HCT116 (cell line): ENCODE results near the gene PARM1. TPM values are rescaled to one million over a fixed set of nuclear protein-coding genes. Genes with fewer than 3 reads are reported as not detected.

Experiments used
- ATAC-seq: fragments of 200-7000 bp; cut with Tn5 transposase; 2 replicates; pipeline ENCODE4 v1.9.1; 2020; ENCODE audit warnings: mild to moderate bottlenecking, moderate library complexity
- BruUV-seq: library from RNA; stranded (reverse); fragments of 400-500 nt; replicated peaks from 2 replicates; lab custom pipeline; 2021; lab: Mats Ljungman, UMichigan
- CTCF ChIA-PET: fragments of 300-600 bp; sonication (Branson Sonifier 250); formaldehyde crosslinking; loops from one replicate; lab custom pipeline; 2021; ENCODE audit warnings: antibody characterized with exemption; lab: Charles Lee
- POLR2A ChIA-PET: fragments of 300-600, 350-600 bp; sonication (Branson Sonifier 250); formaldehyde crosslinking; loops from one replicate; lab custom pipeline; 2021; ENCODE audit warnings: antibody characterized with exemption; lab: Charles Lee
- RAD21 ChIA-PET, 2 experiments: fragments of 300-600 bp; sonication (Branson Sonifier 250); formaldehyde crosslinking; loops; one replicate each; lab custom pipeline; 2023; ENCODE audit warnings: low total read pairs in 2 of 2; ENCODE audit not compliant: uncharacterized antibody in 2 of 2, unreplicated experiment in 2 of 2, low non-redundant PET in 1 of 2; lab: Charles Lee
- DNase-seq: peaks from one replicate; pipeline ENCODE4 v3.0.0-alpha.2; 2010; ENCODE audit warnings: low read depth, low spot score
- H2AFZ ChIP-seq: fragments of 200-600 bp; shearing (Covaris generic), sonication (generic); 2 replicates; pipeline ENCODE4 v1.6.1; 2017; ENCODE audit warnings: low read depth, mixed run types, mixed read lengths, antibody characterized with exemption, low read length; ENCODE audit not compliant: poor library complexity, severe bottlenecking
- H3K27ac ChIP-seq: 2 replicates; pipeline ENCODE4 v1.5.1; 2012; ENCODE audit warnings: low read depth, low read length
- H3K27me3 ChIP-seq: fragments of 200-600 bp; sonication (generic); 2 replicates; pipeline ENCODE4 v1.6.1; 2016; ENCODE audit warnings: mixed run types, low read length, mixed read lengths; ENCODE audit not compliant: insufficient read depth
- H3K36me3 ChIP-seq, 2 experiments: fragments of 200-500 bp in 1 of 2; fragments of 200-600 bp in 1 of 2; sonication (Bioruptor generic) in 1 of 2; sonication (generic) in 1 of 2; 2 replicates each; pipeline versions ENCODE4 v1.5.1 to v1.6.1; 2014 to 2016; ENCODE audit warnings: low read length in 2 of 2, inconsistent platforms in 1 of 2, mixed read lengths in 1 of 2, mixed run types in 1 of 2; ENCODE audit not compliant: insufficient read depth in 2 of 2, control insufficient read depth in 1 of 2
- H3K4me1 ChIP-seq, 2 experiments: fragments of 200-600 bp in 1 of 2; sonication (generic) in 1 of 2; 2 replicates each; pipeline versions ENCODE4 v1.5.1 to v1.6.1; 2012 to 2017; ENCODE audit warnings: low read length in 2 of 2, inconsistent platforms in 1 of 2, mild to moderate bottlenecking in 1 of 2, mixed read lengths in 1 of 2, mixed run types in 1 of 2, moderate library complexity in 1 of 2; ENCODE audit not compliant: insufficient read depth in 2 of 2, control insufficient read depth in 1 of 2
- H3K4me2 ChIP-seq: fragments of 200-600 bp; sonication (generic); 2 replicates; pipeline ENCODE4 v1.6.1; 2017; ENCODE audit warnings: mixed run types, low read length, mixed read lengths
- H3K4me3 ChIP-seq, 2 experiments: fragments of 200-600 bp in 1 of 2; sonication (generic) in 1 of 2; replicated peaks in 1 of 2; 2 replicates each; pipeline ENCODE4 v1.5.1; 2011 to 2016; ENCODE audit warnings: low read length in 2 of 2, control low read depth in 1 of 2, low read depth in 1 of 2, mild to moderate bottlenecking in 1 of 2, mixed read lengths in 1 of 2, mixed run types in 1 of 2
- H3K79me2 ChIP-seq: fragments of 200-600 bp; sonication (generic); 2 replicates; pipeline ENCODE4 v1.6.1; 2017; ENCODE audit warnings: mild to moderate bottlenecking, mixed run types, low read length, moderate library complexity, mixed read lengths; ENCODE audit not compliant: insufficient read depth
- H3K9ac ChIP-seq: fragments of 200-600 bp; sonication (generic); 2 replicates; pipeline ENCODE4 v1.6.1; 2016; ENCODE audit warnings: low read length, mixed read lengths
- H3K9me2 ChIP-seq: fragments of 200-600 bp; sonication (generic), shearing (Covaris generic); 2 replicates; pipeline ENCODE4 v1.6.1; 2017; ENCODE audit warnings: mixed run types, mild to moderate bottlenecking, moderate library complexity; ENCODE audit not compliant: insufficient read depth
- H3K9me3 ChIP-seq, 2 experiments: fragments of 200-500 bp in 1 of 2; fragments of 200-600 bp in 1 of 2; sonication (Bioruptor generic) in 1 of 2; sonication (generic) in 1 of 2; 2 replicates each; pipeline ENCODE4 v1.6.1; 2014 to 2017; ENCODE audit warnings: low read length in 2 of 2, mixed read lengths in 2 of 2, inconsistent platforms in 1 of 2, low read depth in 1 of 2, mild to moderate bottlenecking in 1 of 2, mixed run types in 1 of 2, moderate library complexity in 1 of 2; ENCODE audit not compliant: control insufficient read depth in 1 of 2, insufficient read depth in 1 of 2
- H4K20me1 ChIP-seq: fragments of 200-600 bp; sonication (generic), shearing (Covaris generic); 2 replicates; pipeline ENCODE4 v1.6.1; 2017; ENCODE audit warnings: mixed run types, mild to moderate bottlenecking, moderate library complexity; ENCODE audit not compliant: insufficient read depth
- ATF3 ChIP-seq: IDR thresholded peaks from 2 replicates; pipeline ENCODE4 v1.6.1; 2012
- CBX3 ChIP-seq: IDR thresholded peaks from 2 replicates; pipeline ENCODE4 v1.6.1; 2012; ENCODE audit warnings: low read depth
- CEBPB ChIP-seq: IDR thresholded peaks from 2 replicates; pipeline ENCODE4 v1.6.1; 2012; ENCODE audit warnings: low read depth
- EGR1 ChIP-seq: IDR thresholded peaks from 2 replicates; pipeline ENCODE4 v1.6.1; 2012; ENCODE audit warnings: low read depth
- EZH2 ChIP-seq: fragments of 200-600 bp; sonication (generic); IDR thresholded peaks from 2 replicates; pipeline ENCODE4 v1.6.1; 2017; ENCODE audit warnings: antibody characterized with exemption, mixed run types
- MAX ChIP-seq: IDR thresholded peaks from 2 replicates; pipeline ENCODE4 v1.6.1; 2012
- POLR2A ChIP-seq: IDR thresholded peaks from 2 replicates; pipeline ENCODE4 v1.7.0; 2011; ENCODE audit warnings: borderline replicate concordance; ENCODE audit not compliant: insufficient read depth, insufficient read length; ENCODE audit errors: extremely low read depth
- POLR2AphosphoS5 ChIP-seq: IDR thresholded peaks from 2 replicates; pipeline ENCODE4 v1.6.1; 2011; ENCODE audit warnings: mild to moderate bottlenecking, low read depth, low read length, moderate library complexity
- REST ChIP-seq: IDR thresholded peaks from 2 replicates; pipeline ENCODE4 v1.6.1; 2012; ENCODE audit warnings: low read depth
- ZBTB33 ChIP-seq: IDR thresholded peaks from 2 replicates; pipeline ENCODE4 v1.6.1; 2011; ENCODE audit warnings: mild to moderate bottlenecking, low read length, moderate library complexity; ENCODE audit not compliant: insufficient replicate concordance; ENCODE audit errors: extremely low read depth
- ZFX ChIP-seq: fragments of 450-650 bp; IDR thresholded peaks from 2 replicates; pipeline ENCODE4 v1.6.1; 2017
- ZNF274 ChIP-seq: fragments of 200-500 bp; sonication (Bioruptor generic); IDR thresholded peaks from 2 replicates; pipeline ENCODE4 v1.6.1; 2014; ENCODE audit warnings: mild to moderate bottlenecking, low read depth, low read length, inconsistent platforms
- intact Hi-C: fragments of 100-400 bp; cut with micrococcal nuclease; formaldehyde crosslinking; loops from 2 replicates; pipeline ENCODE4 v1.10.0; 2022
- total RNA-seq: library from RNA; stranded (reverse); gene quantifications from one replicate; pipeline ENCODE4 v1.2.1, GENCODE V29; 2021; ENCODE audit not compliant: unreplicated experiment
- TF ChIP-seq, protein P1 (sequence below), 3 experiments: fragments of 200-600 bp in 1 of 3; sonication (generic) in 1 of 3; IDR thresholded peaks in 2 of 3; conservative IDR thresholded peaks in 1 of 3; 2 replicates each; pipeline ENCODE4 v1.5.1; 2012 to 2017; ENCODE audit warnings: low read depth in 2 of 3, low read length in 2 of 3, antibody characterized with exemption in 1 of 3, borderline replicate concordance in 1 of 3, control low read depth in 1 of 3, mild to moderate bottlenecking in 1 of 3, mixed read lengths in 1 of 3, mixed run types in 1 of 3, moderate library complexity in 1 of 3; ENCODE audit not compliant: insufficient read depth in 1 of 3

The PARM1 gene
- total RNA-seq, 1 experiment from 2014 or later: 11.7 TPM

- TF ChIP-seq ZBTB33 (no peak), CBX3 (no peak), ZNF274 (no peak), REST (no peak), POLR2A (no peak), EGR1 (no peak), CEBPB (no peak), EZH2 (no peak)
These were observed 92.5 kb downstream of the PARM1 start (continued) for GRCh38 chr4:75025431-75025830.

GRCh38 chr4:75028196-75028854, 95.4 kb downstream of the PARM1 start:
- H3K36me3 ChIP-seq: no peaks in the 10 kb centered on the region
- H3K27ac ChIP-seq: no peak overlapping the region
- no peak overlapping the region for H3K4me3 ChIP-seq
- no TSS peak for BruUV-seq
- H3K4me2 ChIP-seq: no peak overlapping the region
- no peaks in the 10 kb centered on the region for H3K9me2 ChIP-seq
- intact Hi-C loops: no loop called here
- no peak overlapping the region for H2AFZ ChIP-seq
- no peaks in the 10 kb centered on the region for H3K79me2 ChIP-seq
- ChIA-PET POLR2A (no interaction called here), RAD21 (no interaction called here), CTCF (no interaction called here)
- no peaks in the 10 kb centered on the region for H3K27me3 ChIP-seq
- no peak overlapping the region for H3K9ac ChIP-seq
- no peaks in the 10 kb centered on the region for H4K20me1 ChIP-seq
- DNase-seq (no peak), ATAC-seq (no peak)
- H3K4me1 ChIP-seq: no peaks in the 10 kb centered on the region
- H3K9me3 ChIP-seq: no peaks in the 10 kb centered on the region
- TF ChIP-seq, protein P1, sequence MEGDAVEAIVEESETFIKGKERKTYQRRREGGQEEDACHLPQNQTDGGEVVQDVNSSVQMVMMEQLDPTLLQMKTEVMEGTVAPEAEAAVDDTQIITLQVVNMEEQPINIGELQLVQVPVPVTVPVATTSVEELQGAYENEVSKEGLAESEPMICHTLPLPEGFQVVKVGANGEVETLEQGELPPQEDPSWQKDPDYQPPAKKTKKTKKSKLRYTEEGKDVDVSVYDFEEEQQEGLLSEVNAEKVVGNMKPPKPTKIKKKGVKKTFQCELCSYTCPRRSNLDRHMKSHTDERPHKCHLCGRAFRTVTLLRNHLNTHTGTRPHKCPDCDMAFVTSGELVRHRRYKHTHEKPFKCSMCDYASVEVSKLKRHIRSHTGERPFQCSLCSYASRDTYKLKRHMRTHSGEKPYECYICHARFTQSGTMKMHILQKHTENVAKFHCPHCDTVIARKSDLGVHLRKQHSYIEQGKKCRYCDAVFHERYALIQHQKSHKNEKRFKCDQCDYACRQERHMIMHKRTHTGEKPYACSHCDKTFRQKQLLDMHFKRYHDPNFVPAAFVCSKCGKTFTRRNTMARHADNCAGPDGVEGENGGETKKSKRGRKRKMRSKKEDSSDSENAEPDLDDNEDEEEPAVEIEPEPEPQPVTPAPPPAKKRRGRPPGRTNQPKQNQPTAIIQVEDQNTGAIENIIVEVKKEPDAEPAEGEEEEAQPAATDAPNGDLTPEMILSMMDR (IDR thresholded peaks at IDR 0.05 in 2 of 3, conservative IDR thresholded peaks at IDR 0.05 in 1 of 3; ENCODE audit: borderline replicate concordance in 1 of 3, insufficient read depth in 1 of 3, low read depth in 2 of 3, low read length in 2 of 3): no peak
- TF ChIP-seq POLR2A (no peak), ZNF274 (no peak), ZBTB33 (no peak), EZH2 (no peak), ZFX (no peak), POLR2AphosphoS5 (no peak), EGR1 (no peak), ATF3 (no peak), MAX (no peak)
